GM19351 (cell line): ENCODE results near the gene ENDOD1.

Experiments
- ATAC-seq: cut with Tn5 transposase; IDR thresholded peaks from one replicate; pipeline ENCODE4 v1.9.1; 2021; ENCODE audit warnings: mild to moderate bottlenecking, moderate library complexity; ENCODE audit not compliant: unreplicated experiment

Gene ENDOD1

DNA sequence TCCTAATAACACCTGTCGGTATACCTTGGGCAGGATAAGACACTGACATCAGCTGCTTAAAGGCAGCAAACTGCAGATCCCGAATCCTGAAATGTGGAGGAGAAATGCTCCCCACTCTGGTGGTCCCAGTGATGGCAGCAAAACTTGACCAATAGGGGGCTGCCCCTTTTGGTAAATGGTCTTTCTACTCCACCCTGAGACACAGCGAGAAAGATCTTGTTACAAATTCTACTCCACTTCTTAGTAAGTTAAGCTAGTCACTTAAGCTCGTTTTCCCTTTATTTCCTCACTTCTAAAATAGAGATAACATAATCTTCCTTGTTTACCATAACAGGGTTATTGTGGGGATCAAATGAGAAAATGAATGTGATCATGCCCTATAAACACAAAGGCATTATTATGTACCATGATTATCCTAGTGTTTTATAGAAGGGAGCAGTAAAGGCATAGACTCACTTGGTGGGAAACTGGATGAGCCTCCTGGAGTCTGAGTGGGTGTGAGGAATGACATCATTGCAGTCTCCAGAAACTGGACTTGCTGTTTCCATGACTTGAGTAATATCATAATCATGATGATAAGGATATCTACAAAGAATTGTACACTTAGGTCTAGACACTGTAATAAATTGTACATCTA is 50.9 kb downstream of the ENDOD1 start:
- ATAC-seq, result no peak

DNA sequence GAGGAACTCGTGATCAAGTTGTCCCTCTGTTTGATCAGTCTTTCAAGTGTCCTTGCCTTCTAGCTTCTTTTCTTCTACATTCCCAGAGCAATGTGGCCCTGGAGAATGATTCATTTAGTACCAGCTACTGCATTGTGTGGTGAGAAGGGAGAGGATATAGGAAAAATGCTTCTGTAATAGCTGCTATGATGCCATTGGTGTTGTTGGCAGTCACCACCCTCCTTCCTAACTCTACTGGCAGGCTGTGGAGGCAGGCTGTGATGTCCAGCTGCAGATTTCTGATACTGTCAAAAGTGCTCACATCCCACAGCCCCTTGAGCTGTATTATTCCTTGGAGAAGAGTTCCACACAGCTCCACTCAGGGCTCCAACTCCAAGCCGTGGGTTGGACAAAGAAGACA is 52.8 kb downstream of the ENDOD1 start:
- no peak for ATAC-seq

DNA sequence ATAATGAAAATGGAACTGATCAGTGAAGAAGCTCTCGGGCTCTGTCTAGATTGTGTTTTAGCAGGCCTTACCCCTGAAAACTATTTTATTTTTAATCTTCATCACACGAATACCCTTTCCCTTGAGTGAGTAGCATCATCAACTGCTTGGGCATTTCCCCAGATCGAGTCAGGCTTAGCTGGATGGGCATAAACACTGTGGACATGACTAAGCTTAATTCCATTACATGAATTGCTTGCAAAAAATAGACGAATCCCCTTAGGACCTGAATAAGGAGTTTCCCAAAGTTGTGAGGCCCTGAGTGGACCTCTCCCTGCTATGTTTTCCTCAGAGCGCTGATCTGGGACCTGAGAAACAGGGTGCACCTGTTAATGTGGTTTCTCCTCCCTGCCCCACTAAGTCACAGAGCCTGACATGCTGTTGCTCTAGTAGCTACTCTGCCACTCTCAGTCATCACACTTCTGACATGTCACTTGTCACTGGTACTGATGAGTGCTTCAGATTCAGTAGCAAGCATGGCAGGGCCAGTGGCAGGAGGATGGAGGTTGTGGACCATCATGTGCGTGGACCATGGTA is 53.5 kb downstream of the ENDOD1 start:
- ATAC-seq, result no peak

DNA sequence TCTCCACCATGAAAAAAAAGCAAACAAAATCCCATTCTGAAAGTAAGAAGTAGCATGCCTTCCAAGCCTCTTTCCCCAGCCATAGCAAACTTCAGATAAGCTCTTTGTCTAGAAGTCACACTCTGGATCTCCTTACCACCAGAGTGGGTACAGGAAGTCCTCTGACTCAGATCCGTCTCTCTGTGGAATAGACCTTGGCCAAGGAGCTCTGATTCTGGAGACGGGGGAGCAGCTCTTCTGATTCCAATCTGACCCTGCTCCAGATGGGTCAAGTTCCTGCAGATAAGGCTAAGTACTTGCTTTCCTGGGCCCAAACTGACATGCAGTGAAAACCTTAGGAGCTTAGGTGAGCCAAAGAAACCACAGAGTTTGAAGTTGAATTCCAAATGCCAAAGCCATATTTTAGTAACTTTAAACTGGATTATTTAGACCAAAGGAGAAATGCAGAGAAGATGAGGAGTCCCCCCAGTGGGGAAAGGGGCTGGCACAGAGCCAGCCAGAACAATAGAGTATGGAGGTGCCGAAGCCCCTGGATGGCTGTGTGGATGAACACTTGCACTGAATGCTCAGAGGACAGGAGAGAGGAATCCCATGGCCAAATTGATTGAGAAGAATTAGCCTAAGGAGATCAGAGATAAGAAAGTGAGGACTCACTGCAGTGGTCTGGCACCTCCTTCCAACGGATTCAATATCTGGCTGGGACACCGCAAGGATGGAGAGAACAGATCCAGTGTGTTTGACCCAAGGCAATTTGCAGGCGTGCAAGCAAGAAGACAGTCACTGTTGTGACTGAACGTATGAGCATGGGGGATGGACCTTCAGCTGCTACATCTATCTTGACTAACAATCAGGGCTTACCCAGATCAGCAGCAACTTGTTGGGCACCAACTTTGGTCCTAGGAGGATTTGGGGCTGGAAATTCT is 54.9 kb downstream of the ENDOD1 start:
- no peak for ATAC-seq

DNA sequence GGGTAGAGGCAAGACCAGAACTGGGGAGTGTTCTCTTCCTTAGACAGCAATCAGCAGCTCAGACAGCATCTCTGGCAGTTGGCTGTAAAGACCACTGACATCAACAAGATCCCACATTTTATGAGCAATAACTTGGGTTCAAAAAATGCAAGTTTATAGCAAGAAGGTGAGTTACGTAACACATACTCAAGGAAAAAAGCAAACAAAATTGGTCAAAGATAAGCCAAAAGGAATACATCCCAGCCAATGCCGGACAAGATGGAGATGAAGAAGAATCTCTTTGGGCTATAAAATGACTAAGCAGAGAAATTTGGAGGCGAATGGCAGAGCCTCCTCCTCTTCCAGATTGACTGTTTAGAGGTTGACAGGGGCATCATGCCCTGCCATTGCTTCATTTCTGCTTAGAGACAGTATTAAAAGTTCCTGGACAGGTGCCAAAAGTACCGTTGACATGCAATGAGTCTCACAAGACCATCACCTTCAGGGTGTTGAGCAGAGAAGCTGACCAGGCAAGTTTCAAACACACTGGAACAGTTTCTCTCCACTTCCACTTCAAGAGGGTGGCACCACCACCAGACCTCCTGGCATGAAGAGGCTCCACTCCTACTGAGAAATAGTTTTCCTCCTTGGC is 55.9 kb downstream of the ENDOD1 start:
- ATAC-seq, result no peak

DNA sequence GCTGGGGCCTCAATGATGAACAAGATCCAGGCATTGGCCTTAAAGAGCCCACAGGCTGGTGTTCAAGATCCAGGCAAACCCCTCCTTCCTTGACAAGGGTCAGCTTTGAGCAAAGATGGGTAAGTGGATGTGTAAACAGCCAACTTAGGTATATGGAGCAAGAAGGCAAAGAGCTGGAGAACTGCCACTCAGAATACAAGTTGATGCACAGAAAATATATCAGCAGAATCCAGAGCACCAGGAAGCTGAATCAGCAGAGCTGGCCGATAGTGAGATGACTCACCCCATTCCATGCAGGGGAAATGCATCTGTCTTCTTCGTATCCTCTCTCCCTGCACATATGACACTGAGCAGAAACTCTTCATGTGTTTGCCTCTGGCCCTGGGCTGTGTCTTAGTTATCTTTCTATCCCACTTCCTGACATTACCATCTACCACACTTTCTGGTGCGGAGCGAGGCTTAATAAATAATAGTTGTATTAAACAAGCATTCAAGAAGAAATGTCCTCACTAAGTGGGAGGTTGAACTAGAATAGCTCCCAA is 57.8 kb downstream of the ENDOD1 start:
- no peak for ATAC-seq

DNA sequence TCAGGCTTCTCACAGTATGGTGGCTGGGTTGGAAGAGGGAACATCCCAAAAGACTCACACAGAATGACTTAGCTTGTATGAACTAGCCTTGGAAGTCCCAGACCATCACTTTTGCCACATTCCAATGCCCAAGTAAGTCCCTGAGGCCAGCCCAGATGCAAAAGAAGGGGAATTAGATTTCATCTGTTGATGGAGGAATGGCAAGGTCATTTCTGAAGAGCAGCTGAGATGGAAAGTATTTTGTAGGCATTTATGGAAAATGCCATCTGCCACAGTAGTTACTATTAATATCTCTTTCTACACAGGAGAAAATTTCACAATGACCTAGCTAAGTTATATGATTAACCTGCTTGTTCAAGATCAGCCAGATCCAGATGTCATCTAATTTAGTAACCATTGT is 58.8 kb downstream of the ENDOD1 start:
- no peak for ATAC-seq

DNA sequence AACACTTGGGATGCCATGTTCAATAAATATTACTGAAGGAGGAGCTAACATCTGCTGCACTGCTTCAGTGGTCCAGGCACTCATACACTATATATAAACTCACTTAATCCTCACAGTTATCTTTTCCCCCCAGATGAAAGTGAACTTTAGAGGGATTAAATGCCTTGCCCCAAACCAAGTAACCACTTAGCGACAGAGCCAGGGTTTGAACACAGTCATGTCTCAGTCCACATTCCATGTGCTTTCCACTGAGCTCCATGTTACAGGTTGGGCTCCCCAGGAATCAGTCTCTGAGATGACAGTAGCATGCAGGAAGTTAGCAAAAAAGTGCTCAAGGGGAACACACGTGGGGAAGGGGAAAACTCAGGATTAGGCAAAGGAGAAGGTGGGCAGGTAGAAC is 59.3 kb downstream of the ENDOD1 start:
- no peak for ATAC-seq

DNA sequence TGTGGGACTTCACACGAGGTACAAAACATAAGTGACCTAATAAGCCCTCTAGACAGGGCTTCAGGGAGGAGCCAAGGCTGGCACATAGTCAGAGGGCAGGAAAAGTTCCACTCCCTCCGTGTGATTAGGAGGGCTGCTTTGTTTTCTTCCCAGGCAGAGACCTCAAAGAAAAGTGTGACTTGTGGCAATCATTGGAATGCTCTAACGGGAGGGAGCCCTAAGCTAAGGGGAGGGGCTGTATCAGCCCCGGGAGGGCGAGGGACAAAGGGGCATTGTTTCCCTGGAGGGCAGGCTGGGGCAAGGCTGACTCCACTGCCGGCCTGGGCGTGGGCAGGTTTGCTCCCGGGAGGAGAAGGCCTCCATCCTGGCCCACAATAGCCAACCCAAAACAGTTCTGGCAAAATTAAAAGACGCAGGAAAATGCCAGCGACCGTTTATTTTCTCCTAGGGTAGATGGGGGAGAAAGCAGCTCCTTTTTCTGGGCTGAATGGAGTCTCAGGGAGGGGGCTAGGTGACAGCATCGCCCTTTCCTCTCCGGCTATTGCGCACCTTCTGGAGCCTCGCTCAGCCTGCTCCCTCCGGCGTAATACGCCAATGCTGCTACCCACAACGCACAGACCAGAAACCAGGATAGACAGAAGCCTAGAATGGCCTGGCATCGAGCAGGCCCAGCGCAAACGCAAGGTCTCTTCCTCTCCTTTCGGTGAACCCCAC is 60.2 kb downstream of the ENDOD1 start:
- ATAC-seq, result no peak

DNA sequence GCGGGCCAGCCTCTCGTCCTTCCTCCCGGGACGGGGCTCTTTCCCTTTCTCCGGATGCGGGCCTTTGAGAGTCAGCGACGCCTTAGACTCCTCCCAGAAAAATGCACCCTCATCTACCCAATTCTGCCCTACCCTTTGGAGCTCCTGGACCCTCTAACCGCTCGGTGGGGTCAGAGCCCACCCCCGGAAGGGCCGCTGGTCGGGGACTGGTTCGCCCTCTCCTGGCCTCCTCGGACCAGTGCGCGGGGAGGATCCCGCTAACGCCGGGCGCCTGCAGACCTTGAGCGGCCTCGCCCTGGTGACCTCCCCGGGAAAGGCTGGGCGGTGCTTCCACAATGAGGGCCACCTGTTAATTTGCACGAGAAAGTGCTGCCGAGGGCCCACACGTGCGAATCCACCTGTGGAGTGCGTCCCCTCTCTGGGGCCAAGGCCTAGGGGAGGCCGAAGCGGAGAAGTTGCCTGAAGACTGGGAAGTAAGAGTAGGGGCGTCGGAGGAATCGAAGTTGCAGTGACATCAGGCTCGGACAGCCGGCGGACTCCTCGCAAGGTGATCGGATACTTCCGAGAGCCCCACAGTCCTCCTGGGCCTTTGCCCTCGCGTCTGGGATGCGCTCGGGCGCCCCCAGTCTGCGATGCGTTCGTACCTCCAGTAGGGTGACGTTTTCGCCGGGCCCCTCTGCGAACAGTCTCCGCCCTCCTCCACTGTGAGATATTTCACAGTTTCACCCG is 61.5 kb downstream of the ENDOD1 start:
- peak; percentile 81 for ATAC-seq

DNA sequence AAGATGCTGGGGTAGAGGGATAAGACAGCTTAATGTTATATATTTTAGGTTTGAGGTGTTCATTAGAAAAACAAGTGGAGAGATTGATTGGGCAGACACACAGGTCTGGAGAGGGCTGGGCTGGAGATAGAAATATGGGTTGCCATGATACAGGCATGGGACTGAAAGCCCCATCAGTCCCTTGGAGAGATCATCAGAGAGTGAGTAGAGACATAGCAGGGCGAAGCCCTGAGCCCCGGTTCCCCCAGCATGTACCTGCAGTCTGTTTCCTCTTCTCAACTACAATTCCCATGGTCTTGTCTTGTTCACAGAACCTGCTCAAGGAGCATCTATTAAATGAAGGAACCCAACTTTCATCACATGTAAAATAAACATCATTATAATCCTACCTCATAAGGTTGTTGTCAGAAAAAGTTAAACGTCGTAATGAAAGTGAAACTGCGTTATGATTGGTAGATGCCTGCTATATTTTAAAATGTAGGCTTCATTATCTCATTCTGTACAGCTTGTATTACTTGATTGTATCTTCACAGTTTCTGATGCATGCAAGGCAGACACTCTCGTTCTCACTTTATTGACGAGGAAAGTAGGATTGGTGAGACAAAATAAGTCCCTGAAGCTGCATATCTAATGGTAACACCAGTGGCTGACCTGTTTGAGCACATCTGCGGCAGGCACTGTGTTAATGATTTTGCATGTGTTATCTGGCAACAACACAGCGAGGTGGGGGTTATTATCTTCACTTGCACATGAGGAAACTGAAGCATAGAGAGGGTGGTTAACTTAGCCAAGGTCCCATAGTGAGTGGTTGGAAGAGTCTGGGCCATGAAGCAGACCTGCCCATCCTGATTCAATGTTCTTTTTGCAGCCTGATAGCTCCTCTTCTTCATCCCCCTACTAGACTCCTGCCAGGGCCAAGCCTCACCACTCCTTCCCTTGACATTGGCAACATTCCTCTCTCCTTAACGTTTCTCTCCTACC is 63.5 kb downstream of the ENDOD1 start:
- ATAC-seq, result no peak

DNA sequence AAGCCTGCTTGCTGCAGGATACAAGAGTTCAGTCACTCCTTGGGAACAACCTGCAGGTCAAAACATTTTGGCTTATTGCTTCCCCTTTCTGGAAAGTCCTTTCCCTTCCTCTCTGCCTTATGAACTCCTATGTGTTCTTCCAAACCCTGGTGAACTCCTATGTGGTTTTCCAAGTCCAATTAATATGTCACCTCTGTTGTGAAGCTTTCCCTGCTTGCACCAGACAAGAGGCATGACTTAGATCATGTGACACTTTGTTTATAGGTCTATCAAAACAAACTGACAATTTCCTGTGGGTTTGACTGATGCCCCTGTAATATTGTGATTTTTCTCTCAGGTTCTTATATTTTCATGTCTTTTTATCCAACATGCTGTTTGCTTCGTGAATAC is 64.2 kb downstream of the ENDOD1 start:
- no peak for ATAC-seq

DNA sequence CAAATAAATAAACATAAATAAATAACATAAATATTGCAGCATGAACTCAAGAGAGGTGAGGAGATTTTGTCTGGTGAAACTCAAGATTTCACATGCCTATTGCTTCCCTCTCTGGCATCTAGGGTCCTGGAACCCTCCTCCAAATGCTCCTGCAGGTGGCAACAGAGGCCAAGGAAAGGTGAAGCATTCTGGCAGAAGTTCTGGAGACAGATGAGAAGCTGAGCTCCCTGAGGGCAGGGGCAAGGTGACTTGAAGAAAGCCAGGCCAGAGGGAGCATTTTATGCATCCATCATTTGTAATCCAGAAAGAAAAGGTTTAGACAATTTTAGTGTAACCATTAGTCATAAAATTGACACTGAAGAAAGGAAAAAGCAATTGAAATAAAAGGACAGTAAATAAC is 64.9 kb downstream of the ENDOD1 start:
- no peak for ATAC-seq

DNA sequence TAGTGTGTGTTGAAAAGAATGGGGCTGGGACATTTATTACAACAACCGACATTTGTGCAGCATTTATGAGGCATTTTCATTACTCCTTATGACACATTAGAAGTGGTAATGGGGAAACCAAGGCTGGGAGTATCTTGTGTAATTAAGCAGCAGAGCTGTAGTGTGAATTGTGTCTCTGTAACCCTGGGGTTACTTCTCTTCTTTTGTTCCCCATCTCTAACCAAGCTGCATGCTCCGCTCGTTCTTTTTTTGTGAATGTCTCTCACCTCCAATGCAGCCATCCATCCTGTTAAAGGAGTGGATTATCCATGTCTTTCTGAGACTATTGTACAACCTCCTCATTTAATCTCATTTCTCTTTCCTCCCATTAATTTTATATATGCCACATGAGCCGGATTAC is 65.7 kb downstream of the ENDOD1 start:
- ATAC-seq, result no peak

DNA sequence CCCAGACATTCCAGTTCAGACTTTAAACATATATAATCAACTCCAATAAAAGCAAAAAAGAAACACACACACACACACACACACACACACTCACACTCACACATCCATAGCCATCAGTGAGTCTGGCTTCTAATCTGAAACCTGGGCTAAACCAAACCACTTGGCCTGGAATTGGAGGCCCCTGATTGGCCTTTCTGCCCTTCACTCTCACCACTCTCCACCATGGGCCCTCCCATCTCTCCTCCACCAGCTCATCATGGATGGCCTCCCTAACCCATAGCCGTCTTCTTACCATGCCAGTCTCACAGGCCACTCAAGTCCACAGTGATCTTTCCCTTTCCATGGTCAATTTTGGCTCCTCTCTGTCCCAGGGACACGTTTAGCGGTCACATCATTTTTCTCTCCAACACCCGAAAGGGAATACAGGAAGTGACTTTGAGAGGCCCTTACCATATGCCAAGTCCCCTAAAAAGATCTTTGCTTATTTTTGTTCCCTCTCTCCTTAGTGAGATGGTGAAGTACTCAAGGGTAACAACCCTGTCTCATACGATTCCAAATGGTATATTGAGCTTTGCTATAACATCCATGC is 66.6 kb downstream of the ENDOD1 start:
- ATAC-seq, result no peak

DNA sequence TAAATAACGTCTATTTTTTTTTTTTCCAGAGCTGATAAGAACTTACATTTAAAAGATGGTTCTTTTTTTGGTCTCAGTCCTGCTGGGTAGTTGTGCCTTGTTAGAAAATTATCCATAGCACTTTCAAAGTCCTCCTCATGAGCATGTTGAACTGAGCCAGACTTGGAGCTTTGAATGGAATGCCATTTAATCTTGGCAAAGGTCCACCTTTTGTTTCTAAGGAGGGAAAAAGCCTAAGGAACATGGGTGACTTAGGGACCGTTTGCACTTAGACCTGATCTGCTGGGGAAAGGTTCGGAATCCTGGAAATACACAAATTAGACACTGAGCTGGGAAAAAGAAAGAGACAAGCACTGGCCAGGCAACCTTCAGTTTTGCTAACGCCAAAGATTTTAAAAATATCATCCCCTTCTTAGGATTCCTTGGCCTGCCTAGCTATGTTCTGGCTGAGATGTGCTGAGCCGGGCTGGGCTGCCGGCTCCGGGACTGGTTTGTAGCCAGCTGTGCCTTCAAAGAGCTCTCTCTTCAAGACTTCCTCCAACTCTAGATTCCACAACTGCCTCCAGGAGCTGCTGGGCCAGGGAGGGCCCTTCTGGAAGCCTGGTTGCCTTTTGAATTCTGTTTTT is 67.4 kb downstream of the ENDOD1 start:
- ATAC-seq, result no peak

DNA sequence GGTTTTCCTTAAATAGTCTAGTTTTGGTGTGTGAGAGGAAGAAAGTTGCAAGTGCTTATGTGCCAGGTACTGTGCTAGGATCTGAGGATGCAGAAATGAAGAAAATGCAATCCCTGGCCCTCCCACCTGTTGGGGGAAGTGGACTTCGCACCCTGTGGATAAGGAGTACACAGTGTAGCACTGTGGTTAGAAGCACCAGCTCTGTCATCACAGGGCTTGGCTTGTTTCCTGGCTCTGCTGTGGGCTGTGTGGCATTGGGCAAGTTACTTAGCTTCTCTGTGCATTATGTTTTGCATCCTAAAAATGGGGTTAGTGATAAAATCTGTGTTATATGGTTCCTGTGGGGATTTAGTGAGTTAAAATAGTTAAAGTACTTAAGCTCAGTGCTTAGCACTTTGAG is 68.2 kb downstream of the ENDOD1 start:
- no peak for ATAC-seq

DNA sequence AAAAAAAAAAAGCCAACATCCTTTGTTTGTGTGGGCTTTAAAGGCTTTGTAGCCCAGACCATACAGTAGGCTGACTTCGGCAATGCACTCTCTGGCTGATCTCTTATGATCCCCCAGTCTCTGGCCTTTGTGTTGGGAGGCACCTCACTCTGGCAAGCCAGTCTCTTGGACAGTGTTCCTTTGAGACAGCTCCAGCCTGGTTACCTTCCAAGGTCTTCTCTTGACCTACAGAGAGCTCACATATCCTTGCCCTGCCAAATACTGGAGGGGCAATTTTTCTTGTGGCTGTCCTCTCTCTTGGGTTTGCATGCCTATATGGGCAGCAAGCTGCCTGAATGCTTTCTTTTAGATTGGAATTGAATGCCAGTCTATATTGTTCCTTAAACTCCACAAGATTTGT is 71.6 kb downstream of the ENDOD1 start:
- no peak for ATAC-seq
